GM18505 (cell line): ENCODE results near the gene RUFY3.

Source experiments
- ATAC-seq: cut with Tn5 transposase; IDR thresholded peaks from one replicate; pipeline ENCODE4 v1.9.1; 2021; ENCODE audit not compliant: unreplicated experiment
- POLR2A ChIP-seq: IDR thresholded peaks from 4 replicates; pipeline ENCODE4 v1.6.1; 2011; ENCODE audit warnings: borderline replicate concordance; ENCODE audit not compliant: insufficient read depth, insufficient read length; ENCODE audit errors: extremely low read depth

The RUFY3 gene

GRCh38 chr4:70737409-70737808 lies 15.6 kb downstream of the RUFY3 start:
- TF ChIP-seq POLR2A = no peak
- no peak for ATAC-seq

GRCh38 chr4:70739496-70740337 lies 18.0 kb downstream of the RUFY3 start:
- TF ChIP-seq POLR2A = no peak
- ATAC-seq = no peak

GRCh38 chr4:70741867-70742658 lies 20.3 kb downstream of the RUFY3 start:
- no peak for ATAC-seq
- TF ChIP-seq POLR2A = no peak

GRCh38 chr4:70743731-70744130 lies 22.0 kb downstream of the RUFY3 start:
- no peak for ATAC-seq
- TF ChIP-seq POLR2A = no peak

GRCh38 chr4:70746179-70746839 lies 24.5 kb downstream of the RUFY3 start:
- TF ChIP-seq POLR2A = no peak
- ATAC-seq = no peak

GRCh38 chr4:70747874-70748273 lies 26.1 kb downstream of the RUFY3 start:
- no peak for ATAC-seq
- TF ChIP-seq POLR2A = no peak

- TF ChIP-seq POLR2A = no peak
- ATAC-seq = peak; percentile 70
Observed at GRCh38 chr4:70749313-70749712, 27.5 kb downstream of the RUFY3 start.

GRCh38 chr4:70752236-70752635 lies 30.5 kb downstream of the RUFY3 start:
- ATAC-seq = no peak
- TF ChIP-seq POLR2A = no peak

GRCh38 chr4:70753630-70754029 lies 31.9 kb downstream of the RUFY3 start:
- no peak for TF ChIP-seq POLR2A
- ATAC-seq = no peak

- peak; percentile 78 for ATAC-seq
- no peak for TF ChIP-seq POLR2A
Observed at GRCh38 chr4:70754470-70754869, 32.7 kb downstream of the RUFY3 start.

- ATAC-seq = peak; percentile 26
- TF ChIP-seq POLR2A = no peak
Observed at GRCh38 chr4:70754990-70755688, 33.4 kb downstream of the RUFY3 start.

- no peak for ATAC-seq
- no peak for TF ChIP-seq POLR2A
Observed at GRCh38 chr4:70759126-70759525, 37.4 kb downstream of the RUFY3 start.

GRCh38 chr4:70759627-70760026 lies 37.9 kb downstream of the RUFY3 start:
- ATAC-seq = no peak
- no peak for TF ChIP-seq POLR2A
